GM19395 (cell line): ENCODE results near the gene NRP1.
"Not testable (repeated sequence)": the region's sequence is repeated elsewhere in the genome, so short reads cannot be mapped to it uniquely, and the experiment has no call there.

Experiments
- ATAC-seq: cut with Tn5 transposase; IDR thresholded peaks from one replicate; pipeline ENCODE4 v1.9.1; 2021; ENCODE audit warnings: mild to moderate bottlenecking, moderate library complexity; ENCODE audit not compliant: unreplicated experiment

NRP1 gene

DNA sequence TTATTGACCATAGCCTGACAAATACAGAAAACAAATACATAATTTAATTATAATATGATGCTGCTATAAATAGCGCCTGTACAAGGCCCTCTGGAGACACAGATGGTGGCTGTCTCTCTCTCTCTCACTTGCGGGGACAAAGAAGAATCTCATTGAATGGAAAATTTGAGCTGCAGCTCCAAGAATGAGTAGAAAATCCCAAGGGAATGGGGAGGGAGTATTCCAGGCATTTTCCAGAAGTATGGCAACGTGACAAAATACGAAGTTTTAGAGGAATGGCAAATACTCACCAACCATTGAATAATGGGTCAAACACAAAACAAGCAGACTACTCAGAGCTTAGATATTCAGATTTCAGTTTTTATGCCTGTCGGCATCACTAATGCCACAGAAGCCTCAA is 179.9 kb downstream of the NRP1 start:
- no peak for ATAC-seq

DNA sequence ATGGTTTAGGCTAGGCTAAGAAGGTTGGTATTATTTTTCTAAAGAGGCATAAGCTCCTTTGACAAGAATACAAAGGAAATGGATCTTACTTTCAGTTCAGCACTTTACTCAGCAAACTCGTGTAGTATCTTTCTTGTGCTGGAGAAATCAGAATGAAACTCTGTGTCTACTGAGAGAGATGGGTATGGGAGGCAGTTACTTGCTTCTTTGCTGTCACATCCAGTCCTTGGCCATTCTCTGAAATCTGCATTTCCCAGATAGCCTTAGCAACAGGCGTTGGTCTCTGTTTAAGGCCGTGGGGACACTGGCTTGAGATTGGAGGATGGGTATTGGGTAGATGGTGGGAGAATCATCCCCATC is 180.5 kb downstream of the NRP1 start:
- no peak for ATAC-seq

DNA sequence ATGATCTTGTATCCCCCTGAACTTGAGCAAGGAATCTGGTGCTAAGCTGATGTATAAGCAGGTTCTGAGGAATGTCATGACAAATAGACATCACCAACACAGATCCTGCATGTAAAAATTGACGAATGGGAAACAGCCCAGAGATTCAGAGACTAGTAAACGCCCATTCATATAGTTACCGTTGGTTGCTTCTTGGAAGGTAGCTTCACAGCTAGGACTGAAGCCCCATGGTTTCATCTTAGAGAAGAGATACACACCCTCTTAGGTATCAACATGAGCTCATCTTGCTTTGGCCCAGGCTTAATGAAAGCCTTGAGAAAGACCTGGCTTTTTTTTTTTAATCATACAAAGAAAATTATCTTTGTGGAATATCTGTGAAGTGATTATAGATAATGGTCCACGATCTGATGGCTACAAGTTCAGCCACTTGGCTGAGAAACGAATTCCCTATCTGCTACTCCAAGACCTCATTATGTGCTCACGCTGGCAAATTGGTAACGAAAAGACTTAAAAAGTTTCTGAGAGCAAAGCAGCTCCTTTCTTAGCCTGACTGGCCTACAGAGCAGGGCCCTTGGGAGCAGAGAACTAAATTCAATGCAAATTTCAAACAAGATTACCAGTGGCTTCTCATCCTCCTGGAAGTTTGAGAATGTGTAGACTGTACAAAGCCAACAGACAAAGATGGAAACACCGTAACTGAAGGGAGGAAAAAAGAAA is 181.1 kb downstream of the NRP1 start:
- no peak for ATAC-seq

DNA sequence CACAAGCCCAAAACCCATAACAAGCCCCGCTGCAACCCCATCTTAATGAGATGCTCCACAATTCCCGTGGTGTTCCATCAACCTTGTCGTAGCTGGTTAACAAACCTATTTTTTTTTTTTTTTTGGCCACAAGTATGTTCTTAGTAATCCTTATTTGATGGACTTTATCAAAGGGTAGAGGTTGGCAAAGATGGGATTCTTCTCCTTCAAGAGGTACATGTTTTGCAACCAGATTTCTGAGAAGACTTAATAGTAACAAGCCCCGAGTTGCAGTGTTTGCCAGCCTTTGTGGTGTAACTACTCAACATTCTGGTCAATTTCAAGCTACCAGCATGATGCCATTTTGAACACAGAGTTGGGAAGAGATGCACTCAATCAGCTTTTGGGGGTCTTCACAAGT is 181.7 kb downstream of the NRP1 start:
- no peak for ATAC-seq

DNA sequence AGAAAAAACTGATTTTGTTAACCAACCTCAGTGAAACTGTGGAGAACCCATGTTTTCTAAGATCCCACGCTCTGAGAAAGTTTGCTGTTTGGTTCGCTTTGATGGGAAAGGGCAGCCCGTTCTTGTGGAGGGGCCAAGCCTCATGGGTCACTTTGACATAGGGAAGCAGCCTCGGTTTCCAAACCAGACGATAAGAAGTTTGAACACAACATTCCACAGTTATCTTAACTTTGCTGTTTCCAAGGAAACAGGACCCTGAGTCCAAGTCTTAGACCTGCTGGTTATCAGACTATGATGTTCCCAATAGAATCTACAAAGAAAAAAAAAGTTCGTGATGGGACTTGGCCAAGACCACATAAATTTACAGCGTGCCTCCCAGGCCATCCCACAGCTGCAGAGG is 182.3 kb downstream of the NRP1 start:
- no peak for ATAC-seq

DNA sequence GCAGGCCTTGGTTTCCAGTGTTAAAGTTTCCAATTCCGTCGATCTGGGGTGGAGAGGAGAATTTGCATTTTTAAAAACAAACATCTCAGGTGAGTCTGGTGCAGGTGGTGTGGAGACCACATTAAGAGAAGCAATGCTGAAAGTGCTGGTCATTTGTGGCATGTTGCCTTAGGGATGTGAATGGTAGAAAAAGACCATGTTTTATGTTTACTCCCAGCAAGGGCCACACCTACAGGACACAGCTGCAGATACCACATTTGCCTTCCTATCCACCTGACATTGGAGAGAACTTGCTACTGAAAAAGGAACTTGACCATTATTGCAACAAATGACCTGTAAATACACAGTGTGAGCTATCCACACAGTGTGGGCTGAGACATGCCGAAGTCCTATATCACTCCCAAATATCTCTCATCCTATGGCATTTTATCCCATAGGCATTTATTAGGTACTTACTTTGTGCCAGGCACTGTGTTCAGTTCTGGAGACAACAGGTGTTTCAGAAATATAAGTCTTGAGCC is 183.1 kb downstream of the NRP1 start:
- ATAC-seq: no peak

DNA sequence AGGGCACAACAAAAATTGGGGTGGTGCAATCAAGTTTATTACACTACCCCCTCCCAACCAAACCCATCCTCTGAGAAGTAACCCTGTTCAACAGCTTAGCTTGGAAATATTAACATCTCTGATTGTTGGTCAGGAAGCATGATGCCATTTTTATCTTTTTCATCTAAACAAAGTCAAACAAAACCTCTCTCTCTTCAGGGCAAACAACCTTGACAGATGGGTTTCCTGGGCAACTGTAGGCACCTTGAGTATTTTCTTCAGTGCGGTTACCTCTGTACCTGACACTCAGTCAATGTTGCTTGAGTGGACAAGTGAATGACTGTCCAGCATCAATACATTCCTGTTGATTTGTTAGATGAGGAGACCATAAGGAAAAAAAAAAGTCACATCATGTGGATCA is 183.6 kb downstream of the NRP1 start:
- ATAC-seq: no peak

DNA sequence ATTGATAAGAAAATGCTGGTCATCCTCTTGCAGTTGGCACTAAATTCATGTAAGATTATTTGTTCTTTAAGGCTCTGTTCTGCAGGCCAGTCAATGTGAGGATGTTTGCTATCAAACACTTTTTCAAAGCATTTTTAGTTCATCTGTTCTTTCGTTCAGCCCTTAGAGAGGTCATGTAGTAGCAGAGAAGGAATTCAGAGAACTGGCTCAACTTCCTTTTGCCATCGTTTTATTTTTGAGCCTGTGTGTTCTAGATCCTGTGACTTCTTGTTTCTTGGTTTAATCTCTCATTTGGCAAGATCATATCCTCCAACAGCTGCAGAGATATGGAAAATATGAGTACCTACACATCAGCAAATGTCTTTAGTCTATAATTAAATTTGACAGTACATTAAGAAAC is 184.3 kb downstream of the NRP1 start:
- ATAC-seq: no peak

DNA sequence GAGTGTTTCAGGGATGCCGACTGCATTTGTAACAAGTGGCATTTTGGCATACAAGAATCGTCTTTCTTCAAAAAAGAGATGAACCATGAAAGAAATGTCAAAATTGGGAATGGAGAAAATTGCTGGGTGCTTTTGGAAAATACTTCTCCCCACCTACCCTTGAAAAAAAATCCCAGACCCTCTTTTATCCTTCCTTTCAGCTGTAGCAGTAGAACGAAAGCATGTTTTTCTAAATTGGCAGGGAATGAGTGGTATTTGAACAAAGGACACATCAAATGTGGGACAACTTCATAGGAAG is 187.5 kb downstream of the NRP1 start:
- ATAC-seq: no peak

DNA sequence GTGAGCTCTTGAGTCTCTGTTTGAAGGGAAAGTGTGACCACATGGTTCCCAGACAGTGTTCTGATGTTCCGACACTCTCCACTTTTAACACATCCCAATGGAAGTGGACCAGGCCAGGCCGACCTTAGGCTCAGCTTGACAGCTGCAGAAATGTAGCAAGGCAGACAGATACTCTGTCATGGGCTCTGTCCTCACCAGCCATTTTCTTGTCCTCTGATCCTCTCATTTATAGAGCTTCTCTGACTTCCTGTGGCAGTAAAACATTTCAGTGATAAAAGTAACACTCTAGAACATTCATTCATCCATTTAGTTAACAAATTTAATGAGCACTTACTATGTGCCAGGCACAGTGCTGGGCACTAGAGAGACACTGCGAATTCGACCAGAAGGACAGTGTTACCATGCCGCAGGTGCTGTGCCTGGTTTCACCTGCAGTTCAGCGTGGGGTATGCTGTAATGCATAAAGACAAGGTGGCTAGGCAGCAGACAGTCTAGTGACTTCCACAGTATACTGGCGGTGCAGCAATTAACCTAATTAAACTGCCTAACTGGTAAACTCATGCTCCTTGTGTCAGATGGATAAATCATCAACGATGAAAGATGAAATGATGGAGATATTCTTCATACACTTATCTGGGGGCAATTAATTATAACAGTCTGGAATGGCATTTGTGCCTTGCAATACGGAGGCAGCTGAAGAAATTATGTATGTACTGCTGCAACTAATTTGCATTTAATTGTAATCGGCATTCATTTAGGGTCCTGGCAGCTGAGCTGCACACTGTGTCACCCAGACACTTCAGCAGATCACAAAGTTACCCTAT is 188.1 kb downstream of the NRP1 start:
- ATAC-seq: no peak

DNA sequence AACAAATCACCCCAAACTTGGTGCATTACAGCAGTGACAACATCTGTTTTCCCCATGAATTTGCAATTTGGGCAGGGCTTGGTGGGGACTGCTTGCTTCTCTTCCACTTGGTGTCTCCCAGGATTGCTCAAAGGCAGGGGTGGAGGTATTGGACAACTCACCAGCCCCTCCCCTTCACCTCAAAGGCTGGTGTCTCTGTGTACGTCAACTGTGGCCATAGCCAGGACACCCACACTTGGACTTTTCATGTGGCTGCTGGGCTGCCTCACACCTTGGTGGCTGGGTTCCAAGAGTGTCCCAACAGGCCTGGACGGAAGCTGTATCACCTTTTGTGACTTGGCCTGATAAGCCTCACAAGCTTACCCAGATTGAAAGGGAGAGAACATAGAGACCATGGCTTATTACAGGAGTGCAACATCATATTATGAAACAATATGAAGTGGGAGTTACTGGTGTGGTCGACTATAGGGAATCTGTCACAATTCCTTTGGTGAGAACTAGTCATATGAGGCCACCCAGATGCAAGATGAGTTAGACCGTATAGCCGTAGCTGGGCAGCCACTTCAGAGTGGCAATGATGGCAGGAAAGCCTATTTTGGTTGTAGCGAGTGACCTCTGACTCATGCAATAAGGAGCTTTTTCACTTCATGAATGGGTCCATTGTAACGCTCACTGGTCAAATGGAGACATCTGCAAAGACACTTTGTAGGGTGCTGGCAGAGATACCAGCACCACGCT is 188.8 kb downstream of the NRP1 start:
- no peak for ATAC-seq

DNA sequence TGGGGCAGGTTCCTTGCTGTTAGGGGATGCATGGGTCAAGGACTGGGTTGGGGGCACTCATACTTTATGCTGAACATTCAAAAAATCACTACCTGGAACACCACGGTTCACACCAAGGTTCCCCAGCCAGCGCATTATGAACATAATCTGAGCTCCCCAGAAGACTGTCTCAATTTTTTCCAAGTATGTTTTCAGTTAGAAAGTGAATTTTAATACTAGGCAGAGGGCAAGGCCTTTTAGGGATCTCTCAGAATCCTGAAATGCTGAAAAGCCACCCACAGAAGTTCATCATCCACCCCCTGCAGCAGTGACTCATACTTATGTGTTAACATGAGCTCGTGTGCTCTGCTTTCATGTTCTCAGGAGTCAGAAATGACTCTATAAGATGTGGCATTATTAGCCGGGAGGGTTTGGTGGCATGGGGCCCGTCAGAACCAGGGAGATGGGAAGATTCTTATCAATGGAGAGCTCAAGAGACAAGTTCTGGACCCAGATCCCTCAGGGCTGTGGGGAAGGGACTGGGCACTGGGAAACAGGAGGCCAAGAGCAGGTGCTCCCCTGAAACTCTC is 191.2 kb downstream of the NRP1 start:
- no peak for ATAC-seq

DNA sequence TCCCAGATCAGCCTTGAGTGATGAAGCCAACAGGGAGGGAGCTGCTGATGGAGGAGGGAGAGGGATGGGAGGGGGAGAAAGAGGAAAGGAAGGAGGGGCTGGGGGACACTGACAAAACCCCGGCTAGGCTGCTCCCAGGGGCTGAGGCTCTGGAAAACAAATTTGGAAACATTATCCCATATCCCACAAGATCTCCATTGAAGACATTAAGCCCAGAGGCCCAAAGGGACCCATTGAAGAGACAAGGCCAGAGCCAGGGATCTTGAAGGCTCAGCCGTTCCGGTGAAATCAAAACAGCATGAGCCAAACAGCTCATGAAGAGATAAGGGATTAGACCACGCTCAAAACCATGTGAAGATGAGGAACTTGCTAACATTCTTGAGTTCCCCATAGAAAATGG is 192.2 kb downstream of the NRP1 start:
- ATAC-seq: no peak

DNA sequence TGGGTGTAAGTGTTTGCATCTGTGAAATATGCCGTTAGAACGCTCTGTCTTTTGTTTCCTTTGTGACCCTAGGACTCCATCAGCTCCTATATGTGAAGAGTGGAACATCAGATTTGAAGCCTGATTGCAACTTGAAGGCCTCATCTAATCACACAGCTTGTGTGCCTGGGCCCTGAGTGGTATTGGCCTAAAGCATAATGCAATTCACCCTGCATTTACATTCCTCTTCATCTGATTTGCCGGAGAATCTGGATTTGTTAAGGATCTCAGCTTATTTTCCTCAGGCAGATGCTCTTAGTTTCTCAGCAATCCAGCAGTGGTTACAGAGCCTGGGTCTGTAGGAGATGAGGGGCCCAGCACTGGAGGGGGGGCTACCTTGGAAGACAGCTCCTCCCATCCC is 193.2 kb downstream of the NRP1 start:
- no peak for ATAC-seq

DNA sequence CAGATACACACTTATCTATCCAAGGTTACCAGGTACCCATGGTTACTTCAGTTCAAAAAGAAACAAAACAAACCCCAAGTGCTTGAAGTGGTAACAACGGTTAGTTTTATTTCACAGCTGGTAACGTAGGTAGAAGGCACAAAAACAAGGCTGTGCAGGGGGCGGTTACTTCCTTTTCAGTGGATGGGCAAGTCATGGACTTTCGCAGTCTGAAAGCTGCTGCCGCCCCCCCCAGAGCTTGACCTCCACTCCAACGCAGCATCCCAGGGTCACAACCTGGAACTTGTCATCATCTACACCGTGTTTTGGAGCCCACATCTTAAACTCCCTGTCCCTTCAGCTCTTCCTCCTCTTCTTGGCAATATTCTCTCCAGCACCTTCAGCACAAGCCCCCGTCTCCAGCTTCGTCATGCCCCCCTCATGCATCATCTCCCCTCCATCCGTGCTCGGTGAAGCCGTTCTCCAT is 195.3 kb downstream of the NRP1 start:
- no peak for ATAC-seq

DNA sequence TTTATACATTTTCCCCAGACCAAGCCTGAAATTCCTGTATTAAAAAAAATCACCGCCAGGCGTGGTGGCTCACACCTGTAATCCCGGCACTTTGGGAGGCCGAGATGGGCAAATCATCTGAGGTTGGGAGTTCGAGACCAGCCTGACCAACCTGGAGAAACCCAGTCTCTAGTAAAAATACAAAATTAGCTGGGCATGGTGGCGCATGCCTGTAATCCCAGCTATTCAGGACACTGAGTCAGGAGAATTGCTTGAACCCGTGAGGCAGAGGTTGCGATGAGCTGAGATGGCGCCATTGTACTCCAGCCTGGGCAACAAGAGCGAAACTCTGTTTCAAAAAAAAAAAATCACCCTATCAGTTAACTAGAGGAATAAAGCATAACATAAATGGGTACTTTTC is 195.8 kb downstream of the NRP1 start:
- ATAC-seq: not testable (repeated sequence)

DNA sequence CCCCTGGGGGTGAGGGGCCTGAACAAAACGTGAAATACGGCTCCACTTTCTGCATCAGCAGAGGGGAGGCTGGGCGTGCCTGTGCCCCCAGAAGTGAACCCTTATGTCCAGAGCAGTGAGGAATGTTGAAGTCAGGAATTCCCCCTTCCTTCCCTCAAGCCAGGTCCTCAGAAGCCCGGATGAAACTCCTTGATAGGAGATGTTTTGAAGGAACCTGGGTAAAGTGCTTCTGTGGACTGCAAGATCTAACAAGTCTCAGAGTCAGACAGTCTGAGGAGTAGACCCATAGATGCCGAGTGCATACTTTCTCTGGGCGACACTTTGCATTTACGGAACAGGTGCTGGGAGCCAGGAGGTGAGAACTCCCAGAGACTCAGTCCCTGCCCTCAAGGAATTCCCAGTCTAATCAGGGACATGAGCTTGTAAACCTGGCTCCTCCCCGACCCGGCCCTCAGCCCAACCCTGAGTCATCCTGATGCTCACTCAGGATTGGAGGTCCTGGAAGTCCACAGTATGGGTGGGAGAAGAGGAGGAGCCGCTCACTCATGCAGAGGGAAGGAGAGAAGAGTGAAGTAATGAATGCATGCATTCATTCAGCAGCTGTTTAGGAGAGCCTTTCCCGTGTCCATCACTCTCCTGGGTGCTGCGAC is 197.0 kb downstream of the NRP1 start:
- ATAC-seq: no peak

DNA sequence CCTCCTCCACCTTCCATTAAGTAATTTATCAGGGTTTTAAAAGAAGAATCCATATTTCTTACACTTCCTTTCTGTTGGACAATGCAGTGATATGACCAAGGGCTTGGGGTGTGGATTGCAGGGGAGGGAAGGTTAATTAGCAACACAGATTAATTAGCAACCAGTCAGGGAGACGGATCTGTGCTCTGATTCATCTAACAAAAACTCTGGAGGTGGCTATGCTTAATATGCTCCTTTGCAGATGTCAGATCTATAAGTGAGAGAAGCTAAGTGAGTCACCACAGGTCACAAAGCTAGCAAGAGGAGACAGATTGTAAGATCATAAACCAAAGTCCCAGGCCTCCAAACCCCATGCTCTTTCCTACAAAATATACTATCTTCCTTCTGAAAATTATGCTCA is 197.7 kb downstream of the NRP1 start:
- no peak for ATAC-seq

DNA sequence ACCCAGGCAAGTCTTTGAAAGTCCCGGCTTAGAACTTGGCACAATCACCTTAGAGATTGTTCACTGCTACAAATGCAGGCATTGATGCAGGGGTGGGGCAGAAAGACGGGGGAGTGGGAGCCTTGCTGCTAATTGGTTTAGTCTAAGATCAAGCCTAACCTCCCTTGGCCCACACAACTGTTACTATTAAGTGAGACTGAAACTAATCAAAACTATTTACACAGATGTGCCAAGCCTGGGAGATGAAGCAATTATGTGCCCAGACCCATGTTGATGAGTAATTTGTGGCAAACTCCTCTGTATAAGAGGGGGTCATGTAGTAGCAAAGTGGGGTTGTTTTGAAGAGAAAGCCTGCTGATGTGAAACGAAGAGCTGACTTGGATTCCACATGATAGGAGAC is 198.2 kb downstream of the NRP1 start:
- ATAC-seq: peak; percentile 38

DNA sequence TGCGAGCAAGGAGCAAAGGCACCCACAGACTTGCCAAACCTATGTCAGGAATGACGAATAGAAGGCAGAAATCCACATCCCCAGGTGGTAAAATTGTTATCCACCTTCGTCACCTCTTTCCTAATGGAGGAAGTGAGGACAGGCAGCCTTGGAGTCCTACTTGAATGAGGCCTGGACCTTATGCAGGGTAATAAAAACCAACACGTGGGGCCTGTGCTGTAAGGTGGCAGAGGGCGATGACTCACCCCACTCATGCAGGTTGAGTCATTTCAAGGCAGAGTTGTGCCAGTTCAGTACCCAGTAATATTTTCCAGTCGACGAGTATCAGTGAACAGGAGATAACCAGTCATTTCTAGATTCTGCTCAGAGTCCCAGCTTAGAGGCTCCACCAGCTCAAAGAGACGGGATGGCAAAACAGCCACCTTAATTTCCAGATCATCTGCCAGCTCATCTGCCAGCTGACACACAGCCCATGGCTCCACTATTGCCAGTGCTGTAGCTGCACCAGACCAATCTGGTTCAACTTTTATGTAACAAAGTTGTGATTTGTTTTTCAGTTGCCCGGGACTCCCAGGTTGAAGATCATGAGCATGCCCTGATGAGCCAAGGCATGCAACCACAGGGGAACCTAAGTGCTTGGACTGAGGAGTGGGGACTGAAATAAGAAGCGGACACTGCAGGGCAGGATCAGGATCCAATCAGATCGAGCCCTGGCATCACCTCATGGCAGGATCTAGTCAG is 200.3 kb downstream of the NRP1 start:
- ATAC-seq: peak; percentile 51
